NCI-H1694 (cell line): ENCODE measurements around the gene TCF7.
A peak's percentile ranks its signal among the peaks of the same experiment; 100 is the strongest.
"Not testable (repeated sequence)": the region's sequence is repeated elsewhere in the genome, so short reads cannot be mapped to it uniquely, and the experiment has no call there.

Experiments
- DNase-seq: peaks from one replicate; lab custom pipeline; 2025; lab: John Stamatoyannopoulos, UW

The TCF7 gene

GRCh38 chr5:134145041-134145757 lies 30.7 kb downstream of the TCF7 start:
- DNase-seq: no peak

DNA sequence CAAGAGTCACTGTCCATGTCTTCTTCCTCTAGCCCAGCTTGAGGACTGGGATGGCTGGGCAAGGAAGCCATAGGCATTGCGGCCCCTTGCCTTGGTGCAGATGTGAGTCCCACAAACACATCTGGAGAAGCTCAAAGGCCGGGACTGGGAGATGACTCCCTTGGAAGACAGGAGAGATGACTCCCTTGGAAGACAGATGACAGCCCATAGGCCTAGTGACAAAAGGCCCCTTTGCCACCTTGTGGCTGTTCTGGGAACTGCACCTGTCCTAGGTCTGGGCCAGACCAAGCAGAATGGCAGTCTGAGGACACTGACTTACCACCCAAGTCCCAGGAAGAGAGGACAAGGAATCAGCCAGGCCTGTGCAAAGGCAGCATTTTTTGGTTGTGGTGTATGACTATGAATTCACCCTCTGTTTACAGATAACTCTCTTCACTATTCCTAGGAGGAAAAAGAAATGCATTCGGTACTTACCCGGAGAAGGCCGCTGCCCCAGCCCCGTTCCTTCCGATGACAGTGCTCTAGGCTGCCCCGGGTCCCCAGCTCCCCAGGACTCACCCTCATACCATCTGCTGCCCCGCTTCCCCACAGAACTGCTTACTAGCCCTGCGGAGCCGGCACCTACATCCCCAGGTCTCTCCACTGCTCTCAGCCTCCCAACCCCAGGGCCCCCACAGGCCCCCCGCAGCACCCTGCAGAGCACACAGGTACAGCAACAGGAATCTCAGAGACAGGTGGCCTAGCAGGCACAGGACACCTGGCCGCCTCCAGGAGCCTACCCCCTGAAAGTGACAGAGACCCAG lies 31.5 kb downstream of the TCF7 start:
- peak; percentile 40 for DNase-seq

DNA sequence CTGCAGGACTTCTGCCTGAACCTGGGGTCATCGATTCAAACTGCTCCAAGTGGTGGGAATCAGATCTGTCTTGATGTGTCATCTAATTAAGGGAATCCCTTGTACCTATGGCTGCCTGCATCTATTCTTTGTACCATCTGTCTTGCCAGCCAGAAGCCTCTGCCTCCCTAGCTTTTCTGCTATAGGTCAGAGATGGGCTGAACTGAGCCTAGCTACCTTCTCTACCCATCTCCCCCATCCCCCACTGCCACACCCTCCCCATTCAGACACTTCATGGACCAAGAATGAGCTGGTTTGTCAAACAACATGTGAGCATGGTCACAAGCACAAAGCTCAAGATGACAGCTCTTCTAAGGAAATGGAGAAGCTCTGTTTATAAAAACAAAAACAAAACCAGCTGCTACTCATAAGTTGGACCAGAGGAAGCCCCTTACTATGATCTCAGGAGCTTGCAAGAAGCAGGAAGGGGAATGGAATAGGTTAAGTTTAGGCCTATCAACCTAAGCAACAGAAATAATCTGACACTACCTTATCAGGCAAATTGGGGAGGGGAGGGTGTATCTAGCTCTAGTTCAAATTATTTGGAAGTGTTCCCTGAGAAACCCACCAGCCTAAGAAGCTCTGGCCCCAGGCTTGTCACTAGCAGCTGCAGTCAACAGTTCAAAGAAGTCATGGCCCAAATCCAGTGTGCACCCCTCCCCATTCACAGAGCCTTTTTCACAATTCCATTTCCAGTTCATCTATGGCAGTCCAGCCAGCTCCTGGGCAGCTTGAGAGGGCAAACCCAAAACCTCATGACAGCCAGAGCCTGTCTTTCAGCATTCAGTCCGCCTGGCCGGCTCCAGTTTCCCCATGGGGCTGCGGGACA lies 32.4 kb downstream of the TCF7 start:
- no peak for DNase-seq

DNA sequence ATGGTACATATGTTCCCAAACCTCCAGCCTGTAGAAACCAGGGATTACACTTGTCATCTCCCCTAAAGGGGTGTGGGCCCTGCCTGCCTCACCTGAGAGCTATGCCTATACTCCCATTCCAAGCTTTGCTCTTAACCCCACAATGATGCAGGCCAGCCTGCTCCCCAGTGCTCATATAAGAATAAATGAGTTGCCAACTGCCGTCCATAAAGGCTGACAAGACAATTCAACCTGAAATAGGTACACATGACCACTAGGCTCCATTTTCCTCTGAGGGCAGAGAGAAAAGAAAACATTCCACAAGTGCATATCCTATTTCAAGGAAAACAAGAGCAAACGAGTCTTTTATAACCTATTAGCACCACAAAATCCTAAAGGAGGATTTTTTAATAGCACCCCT lies 33.8 kb downstream of the TCF7 start:
- no peak for DNase-seq

DNA sequence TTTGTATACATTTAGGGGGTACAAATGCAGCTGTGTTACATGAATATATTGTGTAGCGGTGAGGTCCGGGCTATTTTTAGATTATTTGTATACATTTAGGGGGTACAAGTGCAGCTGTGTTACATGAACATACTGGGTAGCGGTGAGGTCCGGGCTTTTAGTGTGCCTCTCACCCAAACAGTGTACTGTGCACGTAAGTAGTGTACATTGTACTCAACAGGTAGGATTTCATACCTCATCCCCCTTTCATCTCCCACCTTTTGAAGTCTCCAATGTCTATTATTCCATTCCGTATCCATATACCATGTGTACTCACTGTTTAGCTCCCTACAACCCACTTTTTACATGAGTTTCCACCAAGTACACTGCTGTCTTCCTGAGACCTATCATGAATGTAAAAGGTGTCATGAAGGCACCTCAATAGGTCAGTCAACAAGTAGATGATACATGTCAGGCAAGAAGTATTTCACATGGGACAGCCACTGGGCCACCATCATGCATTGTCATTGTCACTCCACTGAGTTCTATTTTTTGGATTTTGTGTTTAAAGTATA lies 34.6 kb downstream of the TCF7 start:
- no peak for DNase-seq

GRCh38 chr5:134149571-134150303 lies 35.3 kb downstream of the TCF7 start:
- no peak for DNase-seq

DNA sequence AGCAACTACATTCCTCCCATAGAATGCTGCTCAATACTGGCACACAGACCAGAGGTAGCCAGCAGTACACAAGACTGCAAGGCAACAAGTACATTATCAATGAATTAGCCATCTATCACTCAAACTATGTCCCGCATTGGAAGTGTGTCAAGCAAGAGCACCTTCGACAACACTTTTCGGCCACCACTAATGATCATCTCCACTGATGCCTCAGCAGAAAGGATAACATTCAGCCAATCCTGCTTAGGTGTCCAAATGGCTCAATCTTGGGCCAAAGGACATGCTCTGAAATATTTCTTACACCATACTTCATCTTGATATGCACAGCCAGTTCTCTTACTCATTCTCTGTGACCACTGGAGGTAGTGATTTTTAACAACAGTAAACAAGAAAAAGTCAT lies 37.2 kb downstream of the TCF7 start:
- DNase-seq: no peak

- DNase-seq: not testable (repeated sequence)
These were observed 37.8 kb downstream of the TCF7 start for GRCh38 chr5:134152173-134152832.

GRCh38 chr5:134153241-134153640 lies 38.8 kb downstream of the TCF7 start:
- no peak for DNase-seq

GRCh38 chr5:134153657-134154056 lies 39.2 kb downstream of the TCF7 start:
- DNase-seq: no peak

GRCh38 chr5:134161513-134162395 lies 47.3 kb downstream of the TCF7 start:
- no peak for DNase-seq

DNA sequence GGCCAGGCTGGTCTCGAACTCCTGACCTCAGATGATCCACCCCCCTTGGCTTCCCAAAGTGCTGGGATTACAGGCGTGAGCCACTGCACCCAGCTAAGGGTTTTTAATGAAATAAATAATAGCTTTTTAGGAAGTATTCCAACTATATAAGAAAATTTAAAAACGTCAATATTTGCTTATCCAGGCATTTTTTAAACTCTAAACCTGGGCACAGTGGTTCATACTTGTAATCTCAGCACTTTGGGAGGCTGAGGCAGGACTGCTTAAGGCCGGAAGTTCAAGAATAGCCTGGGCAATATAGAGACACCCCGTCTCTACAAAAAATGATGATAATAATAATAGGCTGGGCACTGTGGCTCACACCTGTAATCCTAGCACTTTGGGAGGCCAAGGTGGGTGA lies 48.1 kb downstream of the TCF7 start:
- no peak for DNase-seq

DNA sequence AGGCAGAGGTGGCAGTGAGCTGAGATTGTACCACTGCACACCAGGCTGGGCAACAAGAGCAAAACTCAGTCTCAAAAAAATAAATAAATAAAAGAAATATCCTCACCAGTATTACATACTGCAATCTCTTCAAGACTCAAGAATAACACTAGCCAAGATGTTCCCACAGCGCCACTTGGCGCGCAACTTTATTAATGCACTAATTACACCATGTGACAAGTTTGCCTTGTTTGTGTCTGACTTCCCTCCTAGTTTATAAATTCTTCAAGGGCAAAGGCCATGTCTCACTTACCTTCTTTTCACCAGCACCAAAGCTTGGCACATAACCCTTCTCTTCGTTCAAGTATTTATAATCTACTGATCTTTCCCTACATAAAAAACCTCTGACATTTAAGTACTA lies 57.5 kb downstream of the TCF7 start:
- DNase-seq: no peak

GRCh38 chr5:134174841-134175839 lies 60.7 kb downstream of the TCF7 start:
- DNase-seq: no peak

GRCh38 chr5:134175921-134176510 lies 61.5 kb downstream of the TCF7 start:
- DNase-seq: no peak

DNA sequence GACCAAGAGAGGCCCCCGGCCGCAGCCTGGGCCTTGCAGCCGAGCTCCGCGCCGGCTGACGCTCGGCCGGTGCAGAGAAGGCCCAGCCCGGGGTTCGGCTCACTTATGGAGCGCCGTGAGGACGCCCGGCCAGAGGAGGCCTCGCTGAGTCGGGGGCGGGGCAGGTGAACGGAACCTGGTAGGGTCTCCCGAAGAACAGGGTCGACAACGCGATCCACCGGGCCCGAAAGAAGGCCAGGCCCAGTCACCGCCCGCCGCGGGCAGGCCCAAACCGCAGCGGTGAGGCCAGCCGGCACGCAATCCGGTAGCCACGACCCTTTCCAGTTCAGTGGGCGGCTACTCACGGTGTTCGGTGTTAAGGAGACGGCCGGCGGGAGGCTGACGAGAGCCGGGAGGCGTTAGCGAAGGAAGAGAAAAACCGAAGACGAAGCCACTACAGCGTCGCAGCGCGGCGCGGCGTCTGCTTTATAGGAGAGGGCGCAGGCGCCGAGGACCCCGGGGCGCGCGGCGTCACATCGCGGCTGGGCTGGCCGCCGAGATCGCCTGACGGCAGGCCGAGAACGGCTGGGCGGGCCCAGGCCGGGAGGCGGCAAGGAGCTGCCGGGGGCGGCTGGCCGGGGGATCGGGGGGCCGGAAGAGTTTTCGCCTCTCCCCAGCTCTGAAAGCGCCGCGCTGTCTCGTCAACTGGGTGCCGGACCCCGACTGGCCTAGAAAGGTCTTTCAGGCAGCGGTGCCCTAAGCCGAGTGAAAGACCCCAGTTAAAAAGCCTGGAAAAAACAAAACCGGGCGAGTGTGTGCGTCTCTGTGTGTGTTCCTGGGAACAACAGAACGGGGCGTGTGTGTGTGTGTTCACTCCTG lies 62.3 kb downstream of the TCF7 start, which contains the start of gene SKP1:
SKP1 (minus strand) TSS at position 440 of the 858 bp plus-strand sequence. CDS start 2,928 bp downstream, outside the sequence.
- peak; percentile 25 for DNase-seq
